Measurements from ENCODE around the gene ZNF658.
"Not testable (repeated sequence)": the region's sequence is repeated elsewhere in the genome, so short reads cannot be mapped to it uniquely, and the experiment has no call there.

DNA sequence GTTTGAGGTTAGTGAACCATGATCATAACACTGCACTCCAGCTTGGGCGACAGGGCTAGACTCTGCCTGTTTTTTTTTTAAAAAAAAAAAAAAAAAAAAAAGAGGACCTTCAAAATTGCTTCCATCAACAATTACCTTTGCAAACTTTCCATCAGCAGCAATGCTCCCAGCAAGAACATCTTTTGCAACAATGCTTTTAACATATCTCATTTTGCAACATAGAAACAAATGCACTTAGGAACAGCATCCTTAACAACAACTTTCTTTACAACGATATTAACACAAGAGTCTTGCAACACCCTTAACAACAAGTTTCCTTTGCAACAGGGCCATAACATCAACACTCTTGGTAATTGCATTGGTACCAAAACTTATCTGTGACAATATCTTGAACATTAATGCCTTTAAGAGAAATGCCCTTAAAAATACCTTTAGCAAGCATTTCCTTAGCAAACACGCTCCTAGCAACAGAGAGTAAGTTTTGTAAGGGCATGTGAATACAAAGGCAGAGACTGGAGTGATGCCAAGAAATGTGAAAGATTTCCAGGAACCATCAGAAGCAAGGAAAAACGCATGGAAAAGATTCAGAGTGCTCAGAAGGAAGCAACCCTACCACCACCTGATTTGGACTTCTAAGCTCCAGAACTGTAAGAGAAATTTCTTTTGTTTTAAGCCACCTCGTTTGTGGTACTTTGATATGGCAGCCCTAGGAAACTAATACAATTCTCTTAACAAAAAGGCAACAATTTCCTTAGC, 42.1 kb downstream of the ZNF658 start:
- TF ChIP-seq POLR2A (IDR thresholded peaks at IDR 0.05; ENCODE audit: extremely low read depth, insufficient read length) = not testable (repeated sequence)
- TF ChIP-seq, protein P1, sequence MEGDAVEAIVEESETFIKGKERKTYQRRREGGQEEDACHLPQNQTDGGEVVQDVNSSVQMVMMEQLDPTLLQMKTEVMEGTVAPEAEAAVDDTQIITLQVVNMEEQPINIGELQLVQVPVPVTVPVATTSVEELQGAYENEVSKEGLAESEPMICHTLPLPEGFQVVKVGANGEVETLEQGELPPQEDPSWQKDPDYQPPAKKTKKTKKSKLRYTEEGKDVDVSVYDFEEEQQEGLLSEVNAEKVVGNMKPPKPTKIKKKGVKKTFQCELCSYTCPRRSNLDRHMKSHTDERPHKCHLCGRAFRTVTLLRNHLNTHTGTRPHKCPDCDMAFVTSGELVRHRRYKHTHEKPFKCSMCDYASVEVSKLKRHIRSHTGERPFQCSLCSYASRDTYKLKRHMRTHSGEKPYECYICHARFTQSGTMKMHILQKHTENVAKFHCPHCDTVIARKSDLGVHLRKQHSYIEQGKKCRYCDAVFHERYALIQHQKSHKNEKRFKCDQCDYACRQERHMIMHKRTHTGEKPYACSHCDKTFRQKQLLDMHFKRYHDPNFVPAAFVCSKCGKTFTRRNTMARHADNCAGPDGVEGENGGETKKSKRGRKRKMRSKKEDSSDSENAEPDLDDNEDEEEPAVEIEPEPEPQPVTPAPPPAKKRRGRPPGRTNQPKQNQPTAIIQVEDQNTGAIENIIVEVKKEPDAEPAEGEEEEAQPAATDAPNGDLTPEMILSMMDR (IDR thresholded peaks at IDR 0.05; ENCODE audit: low read depth, low read length) = not testable (repeated sequence)
